Adrenal gland (tissue), 5 donors: Measurements from ENCODE around the gene LSAMP.

ENCODE experiments used
- POLR2A ChIP-seq, 2 donors: fragments of 450-650 bp; IDR thresholded peaks; one replicate each; pipeline ENCODE4 v1.6.1; 2017; ENCODE audit warnings: antibody characterized with exemption in 2 of 2, mild to moderate bottlenecking in 2 of 2, moderate library complexity in 1 of 2
- TF ChIP-seq, protein P1 (sequence below), 6 experiments: fragments of 450-650 bp in 4 of 6; fragments of 200-600 bp in 2 of 6; sonication (generic) in 1 of 6; IDR thresholded peaks; 1 replicate in 5 of 6; 2 replicates in 1 of 6; pipeline versions ENCODE4 v1.5.1 to v1.8.0; 2016 to 2021; ENCODE audit warnings: antibody characterized with exemption in 6 of 6, mild to moderate bottlenecking in 2 of 6, moderate library complexity in 1 of 6
- donor health status: DM: no; HTN: no; CAD: no.

- TF ChIP-seq, protein P1, sequence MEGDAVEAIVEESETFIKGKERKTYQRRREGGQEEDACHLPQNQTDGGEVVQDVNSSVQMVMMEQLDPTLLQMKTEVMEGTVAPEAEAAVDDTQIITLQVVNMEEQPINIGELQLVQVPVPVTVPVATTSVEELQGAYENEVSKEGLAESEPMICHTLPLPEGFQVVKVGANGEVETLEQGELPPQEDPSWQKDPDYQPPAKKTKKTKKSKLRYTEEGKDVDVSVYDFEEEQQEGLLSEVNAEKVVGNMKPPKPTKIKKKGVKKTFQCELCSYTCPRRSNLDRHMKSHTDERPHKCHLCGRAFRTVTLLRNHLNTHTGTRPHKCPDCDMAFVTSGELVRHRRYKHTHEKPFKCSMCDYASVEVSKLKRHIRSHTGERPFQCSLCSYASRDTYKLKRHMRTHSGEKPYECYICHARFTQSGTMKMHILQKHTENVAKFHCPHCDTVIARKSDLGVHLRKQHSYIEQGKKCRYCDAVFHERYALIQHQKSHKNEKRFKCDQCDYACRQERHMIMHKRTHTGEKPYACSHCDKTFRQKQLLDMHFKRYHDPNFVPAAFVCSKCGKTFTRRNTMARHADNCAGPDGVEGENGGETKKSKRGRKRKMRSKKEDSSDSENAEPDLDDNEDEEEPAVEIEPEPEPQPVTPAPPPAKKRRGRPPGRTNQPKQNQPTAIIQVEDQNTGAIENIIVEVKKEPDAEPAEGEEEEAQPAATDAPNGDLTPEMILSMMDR (IDR thresholded peaks at IDR 0.05) = no peak
- TF ChIP-seq POLR2A (IDR thresholded peaks at IDR 0.05) = no peak
Observed at GRCh38 chr3:116374901-116375300, 70.4 kb downstream of the LSAMP start.
